Activated effector memory CD4-positive, alpha-beta T cell treated with Interleukin-2 at 50 U/mL for 16 hours (primary cell): Measurements from ENCODE around the gene HS3ST6.
"Not testable (repeated sequence)": the region's sequence is repeated elsewhere in the genome, so short reads cannot be mapped to it uniquely, and the experiment has no call there.

Experiments
- DNase-seq: peaks from one replicate; pipeline ENCODE4 v3.0.0-alpha.2; 2020

Gene HS3ST6

GRCh38 chr16:1918351-1919326 is at the start of gene HS3ST6:
Gene HS3ST6 (minus strand): TSS chr16:1918415. CDS start chr16:1918323, 92 bp downstream.
- DNase-seq: no peak

- DNase-seq: no peak
Measured at GRCh38 chr16:1966460-1966859, 48.2 kb upstream of the HS3ST6 start, which contains the start of gene RNF151. Gene RNF151 (plus strand): TSS chr16:1966856. CDS start chr16:1966882, 26 bp downstream.

GRCh38 chr16:1965396-1966001 is 47.3 kb upstream of the HS3ST6 start:
- DNase-seq: no peak

GRCh38 chr16:1964506-1965395 is 46.5 kb upstream of the HS3ST6 start, which contains the start of gene RPS2:
Gene RPS2 (minus strand): TSS chr16:1964826. CDS start chr16:1964625, 201 bp downstream.
- DNase-seq: peak; percentile 98

- no peak for DNase-seq
Measured at GRCh38 chr16:1963806-1964505, 45.7 kb upstream of the HS3ST6 start.

- DNase-seq: not testable (repeated sequence)
Measured at GRCh38 chr16:1962161-1963153, 44.2 kb upstream of the HS3ST6 start.

GRCh38 chr16:1961651-1962067 is 43.4 kb upstream of the HS3ST6 start:
- DNase-seq: peak; percentile 13

- DNase-seq: peak; percentile 30
Measured at GRCh38 chr16:1960665-1961630, 42.7 kb upstream of the HS3ST6 start.

GRCh38 chr16:1959269-1960039 is 41.2 kb upstream of the HS3ST6 start, which contains the start of gene NDUFB10:
Gene NDUFB10 (plus strand): TSS chr16:1959538. CDS start chr16:1959625, 87 bp downstream.
- peak; percentile 88 for DNase-seq

GRCh38 chr16:1958715-1959268 is 40.6 kb upstream of the HS3ST6 start:
- DNase-seq: no peak

- not testable (repeated sequence) for DNase-seq
Measured at GRCh38 chr16:1958143-1958491, 39.9 kb upstream of the HS3ST6 start.

GRCh38 chr16:1957434-1958142 is 39.4 kb upstream of the HS3ST6 start:
- not testable (repeated sequence) for DNase-seq

- no peak for DNase-seq
Measured at GRCh38 chr16:1953734-1954133, 35.5 kb upstream of the HS3ST6 start.

GRCh38 chr16:1950559-1950958 is 32.3 kb upstream of the HS3ST6 start:
- no peak for DNase-seq

GRCh38 chr16:1950047-1950446 is 31.8 kb upstream of the HS3ST6 start:
- no peak for DNase-seq

GRCh38 chr16:1949507-1949906 is 31.3 kb upstream of the HS3ST6 start:
- no peak for DNase-seq

GRCh38 chr16:1947369-1947670 is 29.1 kb upstream of the HS3ST6 start:
- no peak for DNase-seq
